ENCODE measurements around the gene WDR70. TPM values are rescaled to one million over a fixed set of nuclear protein-coding genes. Genes with fewer than 3 reads are reported as not detected.

WDR70 gene
- total and polyA plus RNA-seq, 4 donors, result 4.0 to 17.7 (median 14.5) TPM

GRCh38 chr5:37724395-37725125 lies 345.4 kb downstream of the WDR70 start:
- no peaks in the 10 kb centered on the region for H3K4me1 ChIP-seq (ENCODE audit: control insufficient read depth in 4 of 4, insufficient read depth in 4 of 4, low read length in 3 of 4)
- H3K9me3 ChIP-seq (ENCODE audit: control insufficient read depth in 4 of 4, low read length in 3 of 4), result no peaks in the 10 kb centered on the region
- no peak overlapping the region for H3K4me3 ChIP-seq (ENCODE audit: low read depth in 1 of 3, low read length in 3 of 3)
- H3K27me3 ChIP-seq (ENCODE audit: control insufficient read depth in 4 of 4, insufficient read depth in 4 of 4, low read length in 3 of 4), result no peaks in the 10 kb centered on the region
- H3K36me3 ChIP-seq (ENCODE audit: control insufficient read depth in 4 of 4, insufficient read depth in 3 of 4, low read depth in 1 of 4, low read length in 3 of 4), result peaks cover 3 to 11% (median 7%) of the 10 kb centered on the region in 4 donors
- no peak overlapping the region for H3K27ac ChIP-seq (ENCODE audit: low read depth in 1 of 2, low read length in 2 of 2)
- DNase-seq (ENCODE audit: low spot score), result no peak
- WGBS, result 96% methylated on average over 8 of the region's 8 CpGs
- TF ChIP-seq RXRA (IDR thresholded peaks at IDR 0.05), result no peak
- TF ChIP-seq HNF4A (conservative IDR thresholded peaks at IDR 0.05), result no peak
- TF ChIP-seq SP1 (IDR thresholded peaks at IDR 0.05), result no peak
- no peak for TF ChIP-seq TAF1 (conservative IDR thresholded peaks at IDR 0.05)
- no peak for TF ChIP-seq JUND (IDR thresholded peaks at IDR 0.05)
- no peak for TF ChIP-seq GABPA (IDR thresholded peaks at IDR 0.05 in 1 of 2, conservative IDR thresholded peaks at IDR 0.05 in 1 of 2)
- TF ChIP-seq MAX (IDR thresholded peaks at IDR 0.05), result no peak
- H3K9ac ChIP-seq (ENCODE audit: low read depth in 1 of 2, low read length in 2 of 2), result no peak overlapping the region

GRCh38 chr5:37725185-37725584 lies 346.1 kb downstream of the WDR70 start:
- Histone ChIP-seq H3K9me3 (ENCODE audit: control insufficient read depth in 4 of 4, low read length in 3 of 4) (no peaks in the 10 kb centered on the region), H3K36me3 (ENCODE audit: control insufficient read depth in 4 of 4, insufficient read depth in 3 of 4, low read depth in 1 of 4, low read length in 3 of 4) (peaks cover 3 to 11% (median 7%) of the 10 kb centered on the region in 4 donors), H3K4me3 (ENCODE audit: low read depth in 1 of 3, low read length in 3 of 3) (no peak overlapping the region), H3K27me3 (ENCODE audit: control insufficient read depth in 4 of 4, insufficient read depth in 4 of 4, low read length in 3 of 4) (no peaks in the 10 kb centered on the region), H3K27ac (ENCODE audit: low read depth in 1 of 2, low read length in 2 of 2) (no peak overlapping the region), H3K9ac (ENCODE audit: low read depth in 1 of 2, low read length in 2 of 2) (no peak overlapping the region), H3K4me1 (ENCODE audit: control insufficient read depth in 4 of 4, insufficient read depth in 4 of 4, low read length in 3 of 4) (no peaks in the 10 kb centered on the region)
- 70% methylated on average over 2 of the region's 2 CpGs for WGBS
- TF ChIP-seq TAF1 (conservative IDR thresholded peaks at IDR 0.05), result no peak
- TF ChIP-seq HNF4A (conservative IDR thresholded peaks at IDR 0.05), result peak; percentile 29 to 57
- no peak for DNase-seq (ENCODE audit: low spot score)

- Histone ChIP-seq H3K9ac (ENCODE audit: low read depth in 1 of 2, low read length in 2 of 2) (no peak overlapping the region), H3K27me3 (ENCODE audit: control insufficient read depth in 4 of 4, insufficient read depth in 4 of 4, low read length in 3 of 4) (no peaks in the 10 kb centered on the region), H3K9me3 (ENCODE audit: control insufficient read depth in 4 of 4, low read length in 3 of 4) (no peaks in the 10 kb centered on the region), H3K4me3 (ENCODE audit: low read depth in 1 of 3, low read length in 3 of 3) (no peak overlapping the region), H3K36me3 (ENCODE audit: control insufficient read depth in 4 of 4, insufficient read depth in 3 of 4, low read depth in 1 of 4, low read length in 3 of 4) (peaks cover 3 to 13% (median 7%) of the 10 kb centered on the region in 4 donors), H3K27ac (ENCODE audit: low read depth in 1 of 2, low read length in 2 of 2) (no peak overlapping the region), H3K4me1 (ENCODE audit: control insufficient read depth in 4 of 4, insufficient read depth in 4 of 4, low read length in 3 of 4) (no peaks in the 10 kb centered on the region)
- DNase-seq (ENCODE audit: low spot score), result no peak
- WGBS, result 97% methylated on average over 3 of the region's 3 CpGs
- TF ChIP-seq SP1 (IDR thresholded peaks at IDR 0.05) (no peak), REST (IDR thresholded peaks at IDR 0.05) (no peak), TAF1 (conservative IDR thresholded peaks at IDR 0.05) (no peak), ATF3 (IDR thresholded peaks at IDR 0.05) (no peak), RXRA (IDR thresholded peaks at IDR 0.05) (no peak), FOXA2 (IDR thresholded peaks at IDR 0.05) (no peak), MAX (IDR thresholded peaks at IDR 0.05) (no peak), EGR1 (IDR thresholded peaks at IDR 0.05; ENCODE audit: low read depth in 2 of 2) (no peak), GABPA (IDR thresholded peaks at IDR 0.05 in 1 of 2, conservative IDR thresholded peaks at IDR 0.05 in 1 of 2) (no peak), HNF4A (conservative IDR thresholded peaks at IDR 0.05) (no peak), CTCF (IDR thresholded peaks at IDR 0.05; ENCODE audit: low read depth, low read length, missing input control) (no peak), FOXA1 (IDR thresholded peaks at IDR 0.05) (no peak), YY1 (IDR thresholded peaks at IDR 0.05) (no peak), ZBTB33 (IDR thresholded peaks at IDR 0.05) (no peak), HNF4G (IDR thresholded peaks at IDR 0.05) (no peak), RAD21 (IDR thresholded peaks at IDR 0.05) (no peak)
Measured at GRCh38 chr5:37727238-37727637, 348.1 kb downstream of the WDR70 start.

Measured in liver (tissue), 9 donors.